Anterior cingulate cortex (tissue), 58 donors: ENCODE data around the gene RRAGB.
"Not testable (repeated sequence)": the region's sequence is repeated elsewhere in the genome, so short reads cannot be mapped to it uniquely, and the experiment has no call there.

Source experiments
- DNase-seq, 58 donors: peaks; one replicate each; lab custom pipeline; 2025; lab: John Stamatoyannopoulos, UW

The RRAGB gene

GRCh38 chrX:55759478-55759877 lies 41.9 kb downstream of the RRAGB start:
- no peak for DNase-seq

DNA sequence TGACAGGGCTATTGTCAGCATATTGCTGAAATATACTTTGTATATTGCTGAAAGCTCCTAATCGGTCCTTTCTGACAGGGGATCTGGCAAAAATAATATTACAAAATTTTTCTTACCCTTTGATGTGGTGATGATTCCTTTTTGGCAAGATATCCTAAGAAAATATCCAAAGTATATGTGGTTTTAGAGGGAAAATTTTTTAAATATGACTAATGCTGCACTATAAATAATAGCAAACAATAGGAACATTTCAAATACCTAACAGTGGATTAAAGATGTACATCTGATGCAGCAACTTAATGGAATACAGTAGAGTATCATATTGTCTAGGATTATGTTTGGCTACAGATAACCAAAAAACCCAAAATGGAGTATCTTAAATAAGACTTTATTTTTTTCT lies 49.6 kb downstream of the RRAGB start:
- DNase-seq = no peak

DNA sequence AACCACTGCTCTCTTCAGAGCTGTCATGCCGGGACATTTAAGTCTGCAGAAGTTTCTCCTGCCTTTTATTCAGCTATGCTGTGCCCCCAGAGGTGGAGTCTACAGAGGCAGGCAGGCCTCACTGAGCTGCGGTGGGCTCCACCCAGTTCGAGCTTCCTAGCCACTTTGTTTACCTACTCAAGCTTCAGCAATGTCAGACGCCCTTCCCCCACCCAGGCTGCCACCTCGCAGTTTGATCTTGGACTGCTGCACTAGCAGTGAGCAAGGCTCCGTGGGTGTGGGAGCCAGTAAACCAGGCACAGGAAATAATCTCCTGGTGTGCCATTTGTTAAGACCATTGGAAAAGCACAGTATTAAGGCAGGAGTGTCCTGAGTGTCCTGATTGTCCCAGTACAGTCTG lies 56.9 kb downstream of the RRAGB start:
- not testable (repeated sequence) for DNase-seq

DNA sequence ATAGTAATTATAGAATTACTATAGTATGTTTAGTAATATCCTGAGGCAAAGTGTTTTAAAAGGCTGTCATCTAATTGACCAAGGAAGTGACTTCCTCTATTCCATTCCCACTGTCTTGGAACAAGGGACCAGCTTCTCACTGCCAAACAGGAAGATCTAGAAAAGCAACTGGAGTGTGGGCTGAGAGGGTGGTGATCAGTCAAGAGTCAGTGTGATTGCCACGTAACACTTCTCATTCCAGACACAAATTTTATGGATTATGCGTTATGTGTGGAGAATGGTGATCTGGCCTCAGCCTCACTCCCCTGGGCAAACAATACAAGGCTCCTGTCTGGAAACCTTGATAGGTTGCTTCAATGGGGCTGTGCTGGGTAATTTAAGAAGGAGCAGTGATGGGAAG lies 60.0 kb downstream of the RRAGB start:
- no peak for DNase-seq

- DNase-seq = no peak
Measured at GRCh38 chrX:55778322-55778721, 60.8 kb downstream of the RRAGB start.

DNA sequence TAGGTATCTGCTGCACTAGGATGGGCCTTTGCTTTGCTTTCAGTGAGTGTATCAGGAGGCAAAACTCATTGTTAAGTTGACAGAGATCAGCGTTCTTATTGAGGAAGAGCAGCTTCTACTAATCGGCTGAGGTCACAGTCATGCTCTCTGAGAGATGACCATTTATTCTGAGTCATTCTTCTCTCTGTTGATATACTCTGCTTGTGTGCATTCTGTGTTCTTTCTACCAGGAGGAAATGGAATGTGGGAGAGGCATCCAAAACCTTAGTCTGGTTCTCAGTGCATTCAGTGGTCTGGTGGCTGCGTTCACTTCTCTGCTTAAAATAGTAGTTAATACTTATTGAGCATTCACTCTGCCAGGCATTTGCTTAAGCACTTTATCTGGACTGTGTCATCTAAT lies 66.2 kb downstream of the RRAGB start:
- no peak for DNase-seq

GRCh38 chrX:55787063-55787462 lies 69.5 kb downstream of the RRAGB start:
- no peak for DNase-seq

- DNase-seq = no peak
Measured at GRCh38 chrX:55787727-55788126, 70.2 kb downstream of the RRAGB start.

DNA sequence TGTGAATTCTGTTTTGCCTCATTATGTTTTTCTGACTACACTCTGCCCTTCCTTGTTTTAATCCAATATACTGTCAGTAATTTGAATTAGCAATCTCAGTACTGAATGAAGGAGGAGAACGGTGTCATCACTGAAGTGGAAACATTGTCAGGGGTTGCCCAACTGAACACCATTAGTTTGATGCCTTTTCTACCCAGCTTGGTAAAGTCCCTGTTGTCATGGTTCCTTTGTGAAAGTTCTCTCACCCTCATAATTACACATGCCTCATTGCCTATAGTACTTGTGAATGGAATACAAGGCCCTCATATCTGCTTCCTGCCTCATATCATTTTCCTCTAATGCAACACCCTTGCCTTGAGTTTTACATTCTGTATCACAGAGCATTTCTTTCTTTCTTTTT lies 76.9 kb downstream of the RRAGB start:
- DNase-seq = no peak

DNA sequence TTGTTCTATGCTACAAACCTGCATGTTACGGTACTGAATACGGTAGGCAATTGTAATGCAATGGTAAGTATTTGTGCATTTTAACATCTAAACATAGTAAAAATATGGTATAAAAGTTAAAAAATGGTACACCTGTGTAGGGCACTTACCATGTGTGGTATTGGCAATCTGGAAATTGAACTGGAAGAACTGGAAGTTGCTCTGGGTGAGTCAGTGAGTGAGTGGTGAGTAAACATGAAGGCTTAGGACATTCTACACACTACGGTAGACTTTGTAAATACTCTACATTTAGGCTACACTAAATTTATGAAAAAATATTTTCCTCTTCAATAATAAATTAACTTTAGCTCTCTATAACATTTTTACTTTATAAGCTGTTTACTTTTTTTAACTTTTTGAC lies 78.9 kb downstream of the RRAGB start:
- DNase-seq = no peak

GRCh38 chrX:55801811-55802210 lies 84.3 kb downstream of the RRAGB start:
- no peak for DNase-seq
